GM19240 (cell line): Measurements from ENCODE around the gene SLC22A8.
"Not testable (repeated sequence)": the region's sequence is repeated elsewhere in the genome, so short reads cannot be mapped to it uniquely, and the experiment has no call there.

Experiments
- DNase-seq: peaks from one replicate; pipeline ENCODE4 v3.0.0; 2011; ENCODE audit warnings: low spot score; ENCODE audit not compliant: insufficient read length

SLC22A8 gene, protein sequence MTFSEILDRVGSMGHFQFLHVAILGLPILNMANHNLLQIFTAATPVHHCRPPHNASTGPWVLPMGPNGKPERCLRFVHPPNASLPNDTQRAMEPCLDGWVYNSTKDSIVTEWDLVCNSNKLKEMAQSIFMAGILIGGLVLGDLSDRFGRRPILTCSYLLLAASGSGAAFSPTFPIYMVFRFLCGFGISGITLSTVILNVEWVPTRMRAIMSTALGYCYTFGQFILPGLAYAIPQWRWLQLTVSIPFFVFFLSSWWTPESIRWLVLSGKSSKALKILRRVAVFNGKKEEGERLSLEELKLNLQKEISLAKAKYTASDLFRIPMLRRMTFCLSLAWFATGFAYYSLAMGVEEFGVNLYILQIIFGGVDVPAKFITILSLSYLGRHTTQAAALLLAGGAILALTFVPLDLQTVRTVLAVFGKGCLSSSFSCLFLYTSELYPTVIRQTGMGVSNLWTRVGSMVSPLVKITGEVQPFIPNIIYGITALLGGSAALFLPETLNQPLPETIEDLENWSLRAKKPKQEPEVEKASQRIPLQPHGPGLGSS

DNA sequence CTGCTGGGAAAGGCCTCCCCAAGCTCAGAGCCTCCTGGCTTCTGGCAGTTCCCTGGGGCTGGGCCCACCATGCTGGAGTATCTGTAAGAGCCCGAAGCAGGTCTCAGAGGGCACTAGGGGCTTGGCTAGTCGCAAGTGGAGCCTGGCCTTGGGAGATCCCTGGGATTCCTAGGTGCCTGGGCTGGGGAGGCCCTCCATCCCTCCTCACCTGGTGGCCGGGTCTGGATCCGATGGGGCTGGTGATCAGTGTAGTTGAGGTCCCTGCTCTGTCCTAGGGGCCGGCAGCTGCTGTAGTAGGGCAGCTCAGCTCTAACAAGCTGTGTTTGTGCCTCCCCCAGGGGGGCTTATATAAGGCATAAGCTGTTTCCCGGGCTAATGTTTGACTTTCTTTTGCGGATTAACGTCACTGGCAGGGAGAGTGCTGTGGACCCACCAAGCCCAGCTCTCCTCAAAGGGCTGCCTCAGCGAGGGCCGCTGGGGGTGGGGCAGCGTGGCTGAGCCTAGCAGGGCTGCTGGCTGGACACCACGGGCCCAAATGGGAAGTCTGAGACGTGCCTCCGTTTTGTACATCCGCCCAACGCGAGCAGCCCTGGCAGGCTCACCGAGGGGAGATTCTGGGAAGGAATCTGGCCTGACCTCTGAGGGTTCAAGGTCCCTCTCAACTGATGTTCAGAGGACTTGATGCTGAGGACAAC, at the start of gene SLC22A8:
Gene SLC22A8 (minus strand): TSS at position 321 of the 695 bp plus-strand sequence. CDS start 883 bp downstream, outside the sequence.
- DNase-seq, result no peak

GRCh38 chr11:63046203-63046602, 30.6 kb upstream of the SLC22A8 start:
- not testable (repeated sequence) for DNase-seq

GRCh38 chr11:63042596-63042995, 27.0 kb upstream of the SLC22A8 start:
- no peak for DNase-seq

GRCh38 chr11:63032457-63032856, 16.8 kb upstream of the SLC22A8 start:
- DNase-seq, result no peak

- peak; percentile 82 for DNase-seq
Observed at GRCh38 chr11:63023841-63024648, 8.4 kb upstream of the SLC22A8 start.

- DNase-seq, result no peak
Observed at GRCh38 chr11:63023222-63023814, 7.7 kb upstream of the SLC22A8 start.

GRCh38 chr11:63022441-63022840, 6.8 kb upstream of the SLC22A8 start:
- no peak for DNase-seq

DNA sequence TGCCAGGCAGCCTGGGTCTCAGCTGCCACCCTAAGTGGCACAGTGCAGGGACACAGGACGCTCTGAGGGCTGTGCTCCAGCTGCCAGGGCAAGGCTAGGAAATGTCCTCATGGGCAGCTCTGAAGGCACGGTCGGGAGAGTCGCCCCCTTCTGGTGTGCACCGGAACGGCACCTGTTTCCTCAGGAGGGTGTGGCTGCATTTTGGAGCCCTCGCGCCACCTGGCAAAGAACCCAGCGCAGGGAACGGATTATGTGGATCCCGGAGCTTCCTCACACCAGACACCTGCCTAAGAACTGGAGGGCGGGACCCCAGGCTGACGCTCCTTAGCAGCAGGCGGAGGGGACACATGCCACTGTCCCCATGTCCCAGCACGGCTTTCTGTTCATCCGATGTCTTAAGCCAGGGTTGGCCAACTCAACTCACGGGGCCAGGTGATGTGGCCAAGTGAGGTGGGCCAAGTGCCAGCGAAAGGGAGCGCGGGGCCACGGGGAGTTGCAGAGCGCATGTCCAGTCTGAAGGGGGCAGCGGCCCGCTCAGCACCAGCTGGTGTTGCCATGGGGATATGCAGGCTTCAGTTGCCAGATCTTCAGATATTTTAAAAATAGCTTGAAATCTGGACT, 5.1 kb upstream of the SLC22A8 start:
- DNase-seq, result no peak

- no peak for DNase-seq
Observed at GRCh38 chr11:63019506-63019905, 3.9 kb upstream of the SLC22A8 start.

GRCh38 chr11:63017306-63017974, 1.8 kb upstream of the SLC22A8 start:
- no peak for DNase-seq

DNA sequence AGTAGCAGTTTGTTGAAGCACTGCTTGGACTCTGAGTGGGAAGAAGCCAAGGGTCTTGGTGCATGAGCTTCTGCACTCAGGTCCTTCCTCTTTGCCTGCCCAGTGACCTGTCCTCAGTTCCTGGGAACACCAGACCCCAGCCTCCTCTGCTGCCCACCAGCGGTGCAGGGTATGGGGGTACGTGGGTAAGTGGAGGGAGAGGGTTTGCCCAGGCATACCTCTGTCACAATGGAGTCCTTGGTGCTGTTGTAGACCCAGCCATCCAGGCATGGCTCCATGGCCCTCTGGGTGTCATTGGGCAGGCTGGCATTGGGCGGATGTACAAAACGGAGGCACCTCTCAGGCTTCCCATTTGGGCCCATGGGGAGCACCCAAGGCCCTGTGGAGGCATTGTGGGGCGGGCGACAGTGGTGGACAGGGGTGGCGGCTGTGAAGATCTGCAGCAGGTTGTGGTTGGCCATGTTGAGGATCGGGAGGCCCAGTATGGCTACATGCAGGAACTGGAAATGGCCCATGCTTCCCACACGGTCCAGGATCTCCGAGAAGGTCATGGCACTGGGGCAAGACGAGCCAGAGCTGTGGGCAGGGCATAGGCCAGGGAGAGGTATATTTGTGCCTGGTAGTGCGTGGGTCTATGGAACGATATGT, 1.1 kb downstream of the SLC22A8 start:
- DNase-seq, result no peak

DNA sequence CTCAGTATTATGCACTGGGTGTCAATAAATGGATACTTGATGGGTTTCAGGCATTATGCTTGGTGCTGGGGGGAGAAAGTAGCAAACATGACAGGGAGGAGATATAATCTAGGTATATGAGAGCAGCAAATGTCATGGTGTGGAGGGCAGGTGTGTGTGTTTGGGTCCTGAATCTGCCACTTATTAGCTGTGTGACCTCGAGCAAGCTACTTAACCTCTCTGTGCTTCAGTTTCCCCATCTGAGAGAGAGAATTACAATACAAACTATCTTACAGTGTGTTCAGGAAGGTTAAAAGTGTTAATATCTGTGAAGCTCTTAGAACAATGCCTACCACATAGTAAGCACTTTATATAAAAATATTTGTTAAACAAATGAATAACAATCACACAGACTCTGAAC, 2.8 kb downstream of the SLC22A8 start:
- DNase-seq, result no peak

DNA sequence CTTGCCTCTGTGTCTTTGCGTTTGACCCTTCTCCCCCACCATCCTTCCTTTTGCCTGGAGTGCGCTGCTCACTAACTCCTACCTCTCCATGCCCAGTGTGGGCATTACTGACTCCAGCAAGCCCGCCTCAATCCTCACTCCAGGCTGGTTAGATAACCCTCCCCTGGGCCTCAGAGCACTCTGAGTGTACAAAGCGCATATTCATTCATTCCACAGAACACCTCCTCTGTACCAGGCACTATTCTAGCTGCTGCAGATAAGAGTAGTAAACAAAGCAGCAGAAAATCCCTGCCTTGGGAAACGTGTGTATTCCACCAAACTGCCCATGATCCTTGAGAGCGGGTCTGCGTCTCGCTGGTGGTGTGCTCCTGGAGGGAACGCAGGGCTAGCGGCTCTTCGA, 3.2 kb downstream of the SLC22A8 start:
- no peak for DNase-seq

GRCh38 chr11:63010934-63011439, 4.7 kb downstream of the SLC22A8 start:
- DNase-seq, result no peak

GRCh38 chr11:63007920-63008319, 7.7 kb downstream of the SLC22A8 start:
- DNase-seq, result no peak

- DNase-seq, result no peak
Observed at GRCh38 chr11:63001456-63001855, 14.2 kb downstream of the SLC22A8 start.

- no peak for DNase-seq
Observed at GRCh38 chr11:62999649-63000048, 16.0 kb downstream of the SLC22A8 start.

DNA sequence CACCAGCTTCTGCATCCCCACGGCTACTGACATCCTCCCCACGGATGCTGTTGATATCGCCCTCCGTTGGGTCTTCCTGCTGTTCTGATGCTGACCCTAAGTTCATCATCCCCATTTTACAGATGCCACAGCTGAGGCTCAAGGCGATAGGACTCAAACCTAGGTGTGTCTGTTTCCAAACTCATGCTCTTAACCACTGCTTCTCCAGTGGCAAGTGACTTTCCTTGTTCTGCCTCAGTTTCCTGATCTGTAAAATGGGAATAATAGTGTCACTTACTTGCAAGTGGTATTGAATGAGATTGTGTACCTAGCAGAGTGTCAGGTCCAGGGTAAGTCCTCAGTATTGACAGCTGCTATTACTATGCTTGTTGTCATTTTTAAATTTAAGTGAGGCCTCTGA, 16.5 kb downstream of the SLC22A8 start:
- no peak for DNase-seq

DNA sequence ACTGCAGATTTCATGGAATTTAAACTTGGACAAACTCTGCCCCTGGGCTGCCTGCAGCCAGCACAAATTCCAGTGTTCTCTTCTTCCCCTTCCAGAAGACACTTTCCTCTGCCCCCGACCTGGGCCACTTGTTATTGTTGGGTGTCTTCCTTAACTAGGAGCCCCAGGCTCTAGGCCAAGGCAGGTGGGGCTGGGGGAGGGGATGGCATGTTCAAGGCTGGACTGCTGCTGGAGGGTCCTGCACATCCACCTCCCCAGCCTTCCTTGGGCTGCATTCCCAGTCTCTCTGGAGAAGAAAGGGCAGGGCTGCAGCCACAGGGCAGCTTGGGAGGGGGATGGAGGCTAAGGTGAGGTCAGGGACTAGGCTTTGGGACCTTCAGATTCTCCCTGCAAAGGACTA, 19.4 kb downstream of the SLC22A8 start:
- no peak for DNase-seq

- DNase-seq, result no peak
Observed at GRCh38 chr11:62994775-62995174, 20.9 kb downstream of the SLC22A8 start.
